Neural cell (in vitro differentiated cells): ENCODE results near the gene URB2. TPM values are rescaled to one million over a fixed set of nuclear protein-coding genes. Genes with fewer than 3 reads are reported as not detected.
"Not testable (repeated sequence)": the region's sequence is repeated elsewhere in the genome, so short reads cannot be mapped to it uniquely, and the experiment has no call there.

Experiments used
- H2AFZ ChIP-seq: fragments of 200-600, 300-800 bp; sonication (generic), shearing (Covaris generic); 2 replicates; pipeline ENCODE4 v1.6.0; 2014; ENCODE audit warnings: low read depth, mild to moderate bottlenecking, antibody characterized with exemption, low read length, moderate library complexity
- H3F3A ChIP-seq: fragments of 200-600 bp; shearing (Covaris generic); 2 replicates; pipeline ENCODE4 v1.6.1; 2016; ENCODE audit warnings: mild to moderate bottlenecking, moderate library complexity, mixed read lengths, antibody characterized with exemption, low read length; ENCODE audit not compliant: insufficient read depth, poor library complexity, severe bottlenecking
- H3K27ac ChIP-seq: fragments of 200-600, 300-800 bp; sonication (generic), shearing (Covaris generic); 2 replicates; pipeline ENCODE4 v1.5.1; 2014; ENCODE audit warnings: mild to moderate bottlenecking, low read length, moderate library complexity
- H3K27me3 ChIP-seq: fragments of 300-800, 200-600 bp; sonication (generic), shearing (Covaris generic); 2 replicates; pipeline ENCODE4 v1.6.0; 2014; ENCODE audit warnings: mild to moderate bottlenecking, low read depth, low read length, moderate library complexity; ENCODE audit not compliant: insufficient read depth
- H3K36me3 ChIP-seq: fragments of 300-800, 200-600 bp; sonication (generic), shearing (Covaris generic); 2 replicates; pipeline ENCODE4 v1.5.1; 2014; ENCODE audit warnings: mild to moderate bottlenecking, antibody characterized with exemption, low read length, moderate library complexity; ENCODE audit not compliant: insufficient read depth
- H3K4me2 ChIP-seq: fragments of 300-800, 200-600 bp; sonication (generic), shearing (Covaris generic); 2 replicates; pipeline ENCODE4 v1.6.0; 2014; ENCODE audit warnings: mild to moderate bottlenecking, low read length
- H3K4me3 ChIP-seq: fragments of 300-800, 200-600 bp; sonication (generic), shearing (Covaris generic); 2 replicates; pipeline ENCODE4 v1.5.1; 2014; ENCODE audit warnings: mild to moderate bottlenecking, low read length, moderate library complexity
- H3K79me2 ChIP-seq: fragments of 200-600 bp; shearing (Covaris generic); replicated peaks from 2 replicates; pipeline ENCODE4 v1.6.0; 2014; ENCODE audit warnings: mild to moderate bottlenecking, low read length, moderate library complexity; ENCODE audit not compliant: insufficient read depth
- H3K9ac ChIP-seq: fragments of 300-800, 200-600 bp; sonication (generic), shearing (Covaris generic); 2 replicates; pipeline ENCODE4 v1.6.1; 2016; ENCODE audit warnings: mild to moderate bottlenecking, low read length, mixed read lengths
- H3K9me2 ChIP-seq: fragments of 200-600 bp; shearing (Covaris generic); 2 replicates; pipeline ENCODE4 v1.6.1; 2016; ENCODE audit warnings: mild to moderate bottlenecking, low read length, mixed read lengths; ENCODE audit not compliant: insufficient read depth
- H3K9me3 ChIP-seq: fragments of 200-600, 300-800 bp; sonication (generic), shearing (Covaris generic); 2 replicates; pipeline ENCODE4 v1.6.1; 2016; ENCODE audit warnings: mild to moderate bottlenecking, mixed run types, low read length, moderate library complexity, mixed read lengths
- H4K20me1 ChIP-seq: fragments of 200-600 bp; shearing (Covaris generic); 2 replicates; pipeline ENCODE4 v1.6.1; 2016; ENCODE audit warnings: mild to moderate bottlenecking, mixed run types; ENCODE audit not compliant: insufficient read depth
- CTCF ChIP-seq: fragments of 450-650 bp; IDR thresholded peaks from 2 replicates; pipeline ENCODE4 v1.5.1; 2014; ENCODE audit warnings: antibody characterized with exemption, mild to moderate bottlenecking, moderate library complexity; ENCODE audit not compliant: poor library complexity, severe bottlenecking
- EP300 ChIP-seq: fragments of 450-650 bp; conservative IDR thresholded peaks from 2 replicates; pipeline ENCODE4 v1.6.1; 2014; ENCODE audit warnings: antibody characterized with exemption, mild to moderate bottlenecking, moderate library complexity; ENCODE audit not compliant: poor library complexity, severe bottlenecking
- EZH2 ChIP-seq: fragments of 200-600, 300-800 bp; shearing (Covaris generic), sonication (generic); IDR thresholded peaks from 2 replicates; pipeline ENCODE4 v1.6.1; 2014; ENCODE audit warnings: antibody characterized with exemption, low read length, borderline replicate concordance, mild to moderate bottlenecking; ENCODE audit not compliant: insufficient read depth, poor library complexity, severe bottlenecking
- MXI1 ChIP-seq: fragments of 450-650 bp; conservative IDR thresholded peaks from 2 replicates; pipeline ENCODE4 v1.6.1; 2014; ENCODE audit warnings: antibody characterized with exemption, mild to moderate bottlenecking; ENCODE audit not compliant: poor library complexity, severe bottlenecking
- POLR2AphosphoS5 ChIP-seq: IDR thresholded peaks from 2 replicates; pipeline ENCODE4 v1.6.1; 2012
- RAD21 ChIP-seq: fragments of 450-650 bp; conservative IDR thresholded peaks from 2 replicates; pipeline ENCODE4 v1.6.1; 2014; ENCODE audit warnings: antibody characterized with exemption, mild to moderate bottlenecking, moderate library complexity
- REST ChIP-seq: IDR thresholded peaks from 2 replicates; pipeline ENCODE4 v1.6.1; 2012; ENCODE audit warnings: borderline replicate concordance
- SMC3 ChIP-seq: fragments of 450-650 bp; conservative IDR thresholded peaks from 2 replicates; pipeline ENCODE4 v1.6.1; 2014; ENCODE audit warnings: antibody characterized with exemption, mild to moderate bottlenecking, moderate library complexity; ENCODE audit not compliant: poor library complexity
- TAF1 ChIP-seq: IDR thresholded peaks from 2 replicates; pipeline ENCODE4 v1.6.1; 2012; ENCODE audit warnings: low read depth
- polyA plus RNA-seq: library from polyadenylated mRNA; depleted of rRNA; stranded (reverse); fragments of >200 nt; gene quantifications from 2 replicates; pipeline ENCODE4 v1.2.3, GENCODE V29; 2014

The URB2 gene
- polyA plus RNA-seq, 1 donor from 2014 or later: 5.7 TPM

- Histone ChIP-seq H3K9me2 (no peaks in the 10 kb centered on the region), H2AFZ (no peak overlapping the region), H3K4me3 (no peak overlapping the region), H3K79me2 (peaks cover 18% of the 10 kb centered on the region), H3K9me3 (no peaks in the 10 kb centered on the region), H3K36me3 (no peaks in the 10 kb centered on the region), H3K27ac (no peak overlapping the region), H3K9ac (no peak overlapping the region), H3K4me2 (no peak overlapping the region), H4K20me1 (no peaks in the 10 kb centered on the region), H3F3A (no peaks in the 10 kb centered on the region), H3K27me3 (no peaks in the 10 kb centered on the region)
- no peak for TF ChIP-seq MXI1
- no peak for TF ChIP-seq EZH2
- no peak for TF ChIP-seq POLR2AphosphoS5
- no peak for TF ChIP-seq REST
- no peak for TF ChIP-seq CTCF
- TF ChIP-seq RAD21: no peak
- TF ChIP-seq EP300: no peak
- no peak for TF ChIP-seq SMC3
Observed at GRCh38 chr1:229621663-229622062, 4.4 kb upstream of the URB2 start.

GRCh38 chr1:229622641-229623120 lies 3.4 kb upstream of the URB2 start:
- not testable (repeated sequence) for H3K9me3 ChIP-seq, H3K9ac ChIP-seq, H3K4me3 ChIP-seq, H3K36me3 ChIP-seq, H3F3A ChIP-seq, H3K4me2 ChIP-seq, H2AFZ ChIP-seq, H3K27me3 ChIP-seq, H3K9me2 ChIP-seq, H3K27ac ChIP-seq, H4K20me1 ChIP-seq
- H3K79me2 ChIP-seq: peaks cover 28% of the 10 kb centered on the region

GRCh38 chr1:229623225-229623624 lies 2.8 kb upstream of the URB2 start:
- Histone ChIP-seq H3K9me2 (no peaks in the 10 kb centered on the region), H3K36me3 (no peaks in the 10 kb centered on the region), H3K79me2 (peaks cover 29% of the 10 kb centered on the region), H4K20me1 (no peaks in the 10 kb centered on the region), H3K27me3 (no peaks in the 10 kb centered on the region), H3K9me3 (no peaks in the 10 kb centered on the region), H3K4me2 (no peak overlapping the region), H2AFZ (no peak overlapping the region), H3K27ac (no peak overlapping the region), H3K9ac (no peak overlapping the region), H3F3A (no peaks in the 10 kb centered on the region), H3K4me3 (no peak overlapping the region)
- TF ChIP-seq TAF1 (no peak), SMC3 (no peak)
